Activated T-cell treated with anti-CD3 and anti-CD28 coated beads, Interleukin-2, amount 50 U/mL, for 72 hours (primary cell): ENCODE data around the gene ADCY10. TPM values are rescaled to one million over a fixed set of nuclear protein-coding genes. Genes with fewer than 3 reads are reported as not detected.

Experiments used
- ATAC-seq, 2 donors: fragments of 150-1000 bp; cut with Tn5 transposase; replicated peaks in 1 of 2; 2 replicates each; pipeline ENCODE4 v1.10.0; 2021; ENCODE audit warnings: moderate library complexity in 2 of 2, mild to moderate bottlenecking in 1 of 2
- DNase-seq, 2 donors: peaks; one replicate each; pipeline ENCODE4 v3.0.0; 2021 to 2022; ENCODE audit warnings: mixed read lengths in 1 of 2
- H3K27ac Mint-ChIP-seq: one replicate; pipeline ENCODE4 v1.8.0; 2022; ENCODE audit warnings: mild to moderate bottlenecking, moderate library complexity, mixed read lengths
- H3K27me3 Mint-ChIP-seq: one replicate; pipeline ENCODE4 v1.8.0; 2022; ENCODE audit warnings: low read depth, mixed read lengths
- H3K36me3 Mint-ChIP-seq, 2 donors: one replicate each; pipeline ENCODE4 v1.8.0; 2022; ENCODE audit warnings: mixed read lengths in 2 of 2, mild to moderate bottlenecking in 1 of 2; ENCODE audit not compliant: insufficient read depth in 2 of 2
- H3K4me1 Mint-ChIP-seq: one replicate; pipeline ENCODE4 v1.8.0; 2022; ENCODE audit warnings: low read depth, mixed read lengths
- H3K4me3 Mint-ChIP-seq, 2 donors: one replicate each; pipeline ENCODE4 v1.8.0; 2022; ENCODE audit warnings: mild to moderate bottlenecking in 2 of 2, mixed read lengths in 2 of 2, moderate library complexity in 2 of 2
- H3K9me3 Mint-ChIP-seq, 2 donors: one replicate each; pipeline ENCODE4 v1.8.0; 2022; ENCODE audit warnings: mixed read lengths in 2 of 2
- total RNA-seq, 2 donors: library from RNA; stranded (reverse); gene quantifications; one replicate each; pipeline ENCODE4 v1.2.3, GENCODE V29; 2022

The ADCY10 gene
- total RNA-seq, 2 donors from 2014 or later = 0.07 to 0.12 TPM

DNA sequence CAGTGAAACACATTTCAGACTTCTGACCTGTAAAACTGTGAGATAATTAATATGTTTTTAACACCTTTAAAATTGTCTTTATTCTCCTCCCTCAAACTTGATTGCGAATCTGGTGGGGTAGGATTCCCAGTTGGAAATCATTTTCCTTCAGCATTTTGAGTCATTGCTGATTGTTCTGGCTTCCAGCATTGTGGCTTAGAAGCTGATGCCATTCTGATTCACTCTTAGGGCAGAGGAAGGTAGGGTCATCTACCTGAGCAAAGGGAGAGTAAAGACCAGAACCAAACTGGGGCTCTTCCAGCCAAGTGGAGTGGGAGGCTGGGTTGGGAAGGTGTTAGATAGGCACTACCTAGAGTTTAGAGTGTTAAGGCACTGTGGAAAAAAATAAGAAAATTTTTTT lies 131.0 kb downstream of the ADCY10 start:
- Mint-ChIP-seq H3K4me1 (no peaks in the 10 kb centered on the region), H3K9me3 (peaks cover 2 to 9% of the 10 kb centered on the region in 2 donors), H3K4me3 (no peak overlapping the region), H3K27me3 (no peaks in the 10 kb centered on the region), H3K36me3 (peaks cover 5 to 22% of the 10 kb centered on the region in 2 donors), H3K27ac (no peak overlapping the region)
- ATAC-seq (no peak), DNase-seq (no peak)

DNA sequence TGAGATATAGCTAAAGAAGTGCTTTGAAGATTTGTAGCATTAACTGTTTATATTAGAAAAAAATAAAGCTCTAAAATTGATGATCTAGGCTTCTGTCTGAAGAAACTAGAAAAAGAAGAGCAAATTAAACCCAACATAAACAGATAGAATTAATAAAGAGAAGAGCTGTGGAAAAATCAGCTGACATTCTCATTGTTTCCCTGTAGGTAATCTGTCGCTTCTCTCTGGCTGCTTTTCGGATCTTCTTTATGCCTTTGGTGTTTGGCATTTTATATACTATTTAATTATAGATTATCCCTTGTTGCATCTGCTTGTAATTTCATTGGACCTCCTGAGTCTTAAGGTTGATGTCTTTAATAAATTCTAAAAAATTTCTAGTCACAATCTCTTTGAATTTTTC lies 132.4 kb downstream of the ADCY10 start:
- Mint-ChIP-seq H3K4me1 (peaks cover 9% of the 10 kb centered on the region), H3K36me3 (peaks cover 5 to 20% of the 10 kb centered on the region in 2 donors), H3K27me3 (no peaks in the 10 kb centered on the region), H3K9me3 (peaks cover 2 to 9% of the 10 kb centered on the region in 2 donors), H3K4me3 (no peak overlapping the region), H3K27ac (no peak overlapping the region)
- ATAC-seq = no peak
- no peak for DNase-seq

- peak; percentile 36 to 49 for ATAC-seq
- Mint-ChIP-seq H3K27me3 (no peaks in the 10 kb centered on the region), H3K9me3 (peaks cover 2 to 9% of the 10 kb centered on the region in 2 donors), H3K36me3 (peaks cover 5 to 24% of the 10 kb centered on the region in 2 donors), H3K27ac (peak overlapping the region; percentile 2), H3K4me1 (peaks cover 30% of the 10 kb centered on the region), H3K4me3 (no peak overlapping the region)
- DNase-seq = no peak
These were observed 136.7 kb downstream of the ADCY10 start for GRCh38 chr1:167777269-167777650.

DNA sequence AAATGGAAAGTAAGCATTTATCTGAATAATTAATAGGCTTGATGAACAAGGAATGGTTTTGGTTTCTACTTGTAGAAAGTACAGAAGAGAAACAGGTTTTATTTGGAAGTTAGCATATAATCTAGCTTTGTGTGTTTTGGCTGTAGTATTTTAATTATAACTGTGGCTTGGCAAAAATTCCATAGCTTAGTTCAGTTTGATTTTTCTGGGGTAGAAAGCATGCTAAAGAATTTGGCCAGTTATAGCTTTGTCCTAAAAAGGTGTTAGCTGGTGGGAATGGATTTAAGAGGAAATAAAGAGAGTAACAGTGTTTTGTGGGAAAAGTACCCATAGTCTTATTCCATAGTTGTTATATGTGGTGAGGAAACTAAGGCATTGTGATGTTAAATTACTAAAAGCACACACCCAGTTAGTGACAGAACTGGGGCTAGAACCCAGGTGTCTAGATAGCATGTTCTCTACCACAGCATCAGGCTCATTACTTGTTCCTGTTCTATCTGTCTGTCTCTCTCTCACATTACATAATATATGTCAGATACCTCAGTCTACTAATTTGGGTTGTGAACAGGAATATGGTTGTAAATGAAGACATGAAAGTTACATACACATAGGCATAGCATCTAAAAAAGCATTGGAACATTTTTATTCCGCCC lies 137.2 kb downstream of the ADCY10 start:
- H3K36me3 Mint-ChIP-seq = peaks cover 5 to 22% of the 10 kb centered on the region in 2 donors
- H3K9me3 Mint-ChIP-seq = peaks cover 2 to 9% of the 10 kb centered on the region in 2 donors
- ATAC-seq (no peak), DNase-seq (no peak)
- H3K27ac Mint-ChIP-seq = peak overlapping the region; percentile 2
- no peaks in the 10 kb centered on the region for H3K27me3 Mint-ChIP-seq
- H3K4me3 Mint-ChIP-seq = no peak overlapping the region
- peaks cover 30% of the 10 kb centered on the region for H3K4me1 Mint-ChIP-seq

DNA sequence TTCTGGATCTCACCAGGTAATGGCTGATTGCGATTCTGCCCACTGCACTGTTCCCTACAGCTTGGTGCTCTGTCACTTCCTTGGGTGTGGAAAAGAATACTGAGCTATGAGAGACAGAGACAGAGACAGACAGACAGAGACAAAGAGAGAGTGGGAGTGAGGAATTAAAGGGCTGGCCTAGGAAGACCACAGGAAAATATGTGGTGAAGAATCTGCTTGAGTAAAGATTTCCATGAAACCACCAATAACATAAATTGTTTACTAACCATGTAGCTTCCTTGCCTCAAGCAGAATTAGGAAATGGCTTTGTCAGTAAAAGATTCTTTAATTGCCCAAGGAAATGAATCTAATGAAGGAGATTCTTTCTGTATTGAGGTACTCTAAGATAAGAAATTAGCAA lies 137.8 kb downstream of the ADCY10 start:
- no peak for ATAC-seq
- no peak overlapping the region for H3K27ac Mint-ChIP-seq
- no peak for DNase-seq
- H3K4me1 Mint-ChIP-seq = peaks cover 30% of the 10 kb centered on the region
- no peak overlapping the region for H3K4me3 Mint-ChIP-seq
- H3K36me3 Mint-ChIP-seq = peaks cover 5 to 22% of the 10 kb centered on the region in 2 donors
- H3K27me3 Mint-ChIP-seq = no peaks in the 10 kb centered on the region
- peaks cover 2 to 8% of the 10 kb centered on the region in 2 donors for H3K9me3 Mint-ChIP-seq

DNA sequence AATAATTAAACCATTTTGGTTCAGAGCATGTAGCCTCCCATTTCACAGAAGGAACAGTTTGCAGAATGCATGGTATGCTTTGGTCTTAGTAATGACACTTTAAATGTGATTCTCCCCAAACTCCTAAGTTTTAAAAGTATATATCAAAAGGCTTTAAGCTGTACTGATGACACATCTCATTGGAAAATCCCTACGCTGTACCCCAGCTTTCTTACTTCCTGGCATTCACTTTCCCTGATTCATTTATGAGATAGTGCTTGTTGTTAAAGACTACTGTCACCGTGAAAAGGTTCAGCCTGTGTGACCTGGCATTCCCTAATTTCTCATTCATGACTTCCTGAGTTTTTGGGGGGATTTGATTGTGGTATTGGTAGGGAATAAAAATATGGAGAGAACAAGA lies 138.8 kb downstream of the ADCY10 start:
- ATAC-seq (no peak), DNase-seq (no peak)
- H3K27ac Mint-ChIP-seq = no peak overlapping the region
- no peaks in the 10 kb centered on the region for H3K27me3 Mint-ChIP-seq
- H3K4me3 Mint-ChIP-seq = no peak overlapping the region
- H3K4me1 Mint-ChIP-seq = peaks cover 30% of the 10 kb centered on the region
- peaks cover 2 to 3% of the 10 kb centered on the region in 2 donors for H3K9me3 Mint-ChIP-seq
- peaks cover 6 to 21% of the 10 kb centered on the region in 2 donors for H3K36me3 Mint-ChIP-seq

GRCh38 chr1:167774710-167775109 lies 139.2 kb downstream of the ADCY10 start:
- no peak for DNase-seq
- H3K27me3 Mint-ChIP-seq = no peaks in the 10 kb centered on the region
- H3K4me1 Mint-ChIP-seq = peaks cover 30% of the 10 kb centered on the region
- peaks cover 2 to 3% of the 10 kb centered on the region in 2 donors for H3K9me3 Mint-ChIP-seq
- no peak for ATAC-seq
- H3K27ac Mint-ChIP-seq = no peak overlapping the region
- H3K36me3 Mint-ChIP-seq = peaks cover 8 to 20% of the 10 kb centered on the region in 2 donors
- no peak overlapping the region for H3K4me3 Mint-ChIP-seq

DNA sequence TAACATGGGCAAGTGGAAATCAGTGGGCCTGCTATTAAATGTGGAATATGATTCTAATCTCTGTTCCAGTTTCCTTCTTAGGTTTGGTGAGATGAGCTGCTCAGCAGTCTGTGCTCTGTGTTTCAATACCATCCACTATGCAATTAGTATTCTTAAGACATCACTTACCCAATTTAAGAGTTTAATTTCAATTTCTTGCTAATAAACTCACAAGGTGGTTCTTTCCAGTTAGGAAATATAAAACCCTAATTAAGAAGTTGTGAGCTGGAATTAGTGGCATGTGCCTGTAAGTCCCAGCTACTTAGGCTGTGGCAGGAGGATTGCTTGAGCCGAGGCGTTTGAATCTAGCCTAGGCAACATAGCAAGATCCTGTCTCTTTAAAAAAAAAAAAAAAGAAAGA lies 140.4 kb downstream of the ADCY10 start:
- Mint-ChIP-seq H3K36me3 (peaks cover 9 to 13% of the 10 kb centered on the region in 2 donors), H3K27ac (no peak overlapping the region), H3K9me3 (peaks cover 0 to 1% of the 10 kb centered on the region in 2 donors), H3K4me1 (peaks cover 30% of the 10 kb centered on the region), H3K27me3 (no peaks in the 10 kb centered on the region), H3K4me3 (no peak overlapping the region)
- ATAC-seq (no peak), DNase-seq (no peak)

DNA sequence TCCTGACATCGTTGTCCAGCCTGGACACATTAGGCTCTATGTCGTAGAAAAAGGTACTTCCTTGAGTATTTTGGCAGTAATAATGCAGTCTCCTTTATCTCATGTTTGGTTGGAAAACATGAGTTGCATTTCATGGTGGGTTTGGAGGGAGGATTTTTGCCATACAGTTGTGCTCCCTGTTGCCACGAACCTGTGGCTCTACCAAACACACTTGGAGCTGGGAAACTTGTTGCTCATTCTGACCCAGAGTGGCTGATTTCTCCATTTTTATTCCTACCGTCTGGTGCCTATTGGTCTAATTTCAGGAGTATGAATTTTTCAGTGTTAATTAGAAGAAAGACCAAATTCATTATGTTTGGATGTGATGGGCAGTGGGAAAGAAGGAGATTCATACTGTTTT lies 141.5 kb downstream of the ADCY10 start:
- ATAC-seq = no peak
- DNase-seq = no peak
- no peaks in the 10 kb centered on the region for H3K9me3 Mint-ChIP-seq
- peaks cover 13 to 17% of the 10 kb centered on the region in 2 donors for H3K36me3 Mint-ChIP-seq
- H3K27ac Mint-ChIP-seq = no peak overlapping the region
- H3K27me3 Mint-ChIP-seq = no peaks in the 10 kb centered on the region
- H3K4me3 Mint-ChIP-seq = no peak overlapping the region
- peaks cover 29% of the 10 kb centered on the region for H3K4me1 Mint-ChIP-seq

GRCh38 chr1:167770127-167770526 lies 143.8 kb downstream of the ADCY10 start:
- Mint-ChIP-seq H3K9me3 (no peaks in the 10 kb centered on the region), H3K4me1 (peaks cover 8% of the 10 kb centered on the region), H3K4me3 (no peak overlapping the region), H3K27me3 (no peaks in the 10 kb centered on the region), H3K27ac (no peak overlapping the region), H3K36me3 (peaks cover 11 to 18% of the 10 kb centered on the region in 2 donors)
- ATAC-seq (no peak), DNase-seq (no peak)

- peaks cover 11 to 12% of the 10 kb centered on the region in 2 donors for H3K36me3 Mint-ChIP-seq
- H3K27me3 Mint-ChIP-seq = no peaks in the 10 kb centered on the region
- H3K9me3 Mint-ChIP-seq = no peaks in the 10 kb centered on the region
- no peak overlapping the region for H3K4me3 Mint-ChIP-seq
- no peak for ATAC-seq
- DNase-seq = no peak
- no peaks in the 10 kb centered on the region for H3K4me1 Mint-ChIP-seq
- no peak overlapping the region for H3K27ac Mint-ChIP-seq
These were observed 146.2 kb downstream of the ADCY10 start for GRCh38 chr1:167767761-167768160.

- H3K4me3 Mint-ChIP-seq = no peak overlapping the region
- no peak overlapping the region for H3K27ac Mint-ChIP-seq
- peaks cover 11 to 12% of the 10 kb centered on the region in 2 donors for H3K36me3 Mint-ChIP-seq
- H3K27me3 Mint-ChIP-seq = no peaks in the 10 kb centered on the region
- ATAC-seq = no peak
- H3K4me1 Mint-ChIP-seq = peaks cover 11% of the 10 kb centered on the region
- no peaks in the 10 kb centered on the region for H3K9me3 Mint-ChIP-seq
- no peak for DNase-seq
These were observed 147.4 kb downstream of the ADCY10 start for GRCh38 chr1:167766538-167766937.

DNA sequence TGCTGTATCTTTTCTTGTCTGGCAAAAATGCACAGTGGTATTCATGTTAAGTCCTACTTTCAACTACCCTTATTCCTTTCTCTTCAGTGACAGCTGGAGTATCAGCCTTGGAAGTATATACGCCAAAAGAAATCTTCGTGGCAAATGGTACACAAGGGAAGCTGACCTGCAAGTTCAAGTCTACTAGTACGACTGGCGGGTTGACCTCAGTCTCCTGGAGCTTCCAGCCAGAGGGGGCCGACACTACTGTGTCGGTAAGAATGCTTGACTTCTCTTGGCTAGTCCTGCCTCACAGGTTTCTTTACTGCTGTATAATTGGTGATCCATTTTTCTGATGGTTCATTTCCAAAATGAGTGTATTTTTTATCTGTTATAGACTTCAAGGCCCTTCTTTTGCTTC lies 148.4 kb downstream of the ADCY10 start:
- Mint-ChIP-seq H3K27ac (no peak overlapping the region), H3K4me1 (peaks cover 22% of the 10 kb centered on the region), H3K36me3 (peaks cover 9 to 12% of the 10 kb centered on the region in 2 donors), H3K9me3 (no peaks in the 10 kb centered on the region), H3K4me3 (no peak overlapping the region), H3K27me3 (no peaks in the 10 kb centered on the region)
- ATAC-seq = no peak
- no peak for DNase-seq
